A673 (cell line): ENCODE measurements around the gene CTIF. TPM values are rescaled to one million over a fixed set of nuclear protein-coding genes. Genes with fewer than 3 reads are reported as not detected.

Experiments
- BruUV-seq: library from RNA; stranded (reverse); fragments of 400-500 nt; replicated peaks from 2 replicates; lab custom pipeline; 2021; lab: Mats Ljungman, UMichigan
- CTCF ChIA-PET: fragments of 300-600 bp; sonication (Branson Sonifier 250); formaldehyde crosslinking; loops from one replicate; lab custom pipeline; 2022; ENCODE audit warnings: antibody characterized with exemption; lab: Charles Lee
- POLR2A ChIA-PET: fragments of 300-600 bp; sonication (Branson Sonifier 250); formaldehyde crosslinking; loops from one replicate; lab custom pipeline; 2022; ENCODE audit warnings: antibody characterized with exemption; ENCODE audit not compliant: low non-redundant PET; lab: Charles Lee
- DNase-seq: peaks from one replicate; pipeline ENCODE4 v3.0.0-alpha.2; 2015; ENCODE audit warnings: low spot score
- H3K27ac ChIP-seq: fragments of 200-600 bp; sonication (generic); 2 replicates; pipeline ENCODE4 v1.5.1; 2016; ENCODE audit warnings: mixed run types, low read depth, mild to moderate bottlenecking, mixed read lengths, antibody characterized with exemption, low read length; ENCODE audit not compliant: poor library complexity, severe bottlenecking
- H3K27me3 ChIP-seq: fragments of 200-600 bp; sonication (generic); replicated peaks from 2 replicates; pipeline ENCODE4 v1.6.1; 2017; ENCODE audit warnings: mixed run types, low read depth, mild to moderate bottlenecking, mixed read lengths, antibody characterized with exemption, low read length; ENCODE audit not compliant: insufficient read depth, poor library complexity
- H3K36me3 ChIP-seq: fragments of 200-600 bp; sonication (generic); 2 replicates; pipeline ENCODE4 v1.6.1; 2016; ENCODE audit warnings: mixed run types, mild to moderate bottlenecking, mixed read lengths, antibody characterized with exemption, low read length; ENCODE audit not compliant: insufficient read depth, poor library complexity, severe bottlenecking
- H3K4me1 ChIP-seq: fragments of 200-600 bp; sonication (generic); 2 replicates; pipeline ENCODE4 v1.6.1; 2017; ENCODE audit warnings: mixed run types, mild to moderate bottlenecking, mixed read lengths, antibody characterized with exemption, low read length; ENCODE audit not compliant: insufficient read depth, poor library complexity, severe bottlenecking
- H3K4me3 ChIP-seq: fragments of 200-600 bp; sonication (generic); 2 replicates; pipeline ENCODE4 v1.5.1; 2016; ENCODE audit warnings: low read depth, mixed run types, mild to moderate bottlenecking, mixed read lengths, low read length; ENCODE audit not compliant: poor library complexity, severe bottlenecking
- H3K9me3 ChIP-seq: fragments of 200-600 bp; sonication (generic); 2 replicates; pipeline ENCODE4 v1.6.1; 2016; ENCODE audit warnings: mixed run types, low read depth, mild to moderate bottlenecking, mixed read lengths, antibody characterized with exemption, low read length; ENCODE audit not compliant: poor library complexity, severe bottlenecking
- EZH2 ChIP-seq: fragments of 200-600 bp; sonication (generic); IDR thresholded peaks from 2 replicates; pipeline ENCODE4 v1.6.1; 2017; ENCODE audit warnings: borderline replicate concordance, low read depth, mild to moderate bottlenecking, mixed read lengths, antibody characterized with exemption, low read length; ENCODE audit not compliant: poor library complexity, severe bottlenecking
- intact Hi-C: fragments of 100-400 bp; cut with micrococcal nuclease; formaldehyde crosslinking; loops from one replicate; pipeline ENCODE4 v1.10.0; 2022; ENCODE audit not compliant: unreplicated experiment
- total RNA-seq: library from RNA; stranded (reverse); gene quantifications from 2 replicates; pipeline ENCODE4 v1.2.3, GENCODE V29; 2021
- TF ChIP-seq, protein P1 (sequence below): fragments of 300-800, 200-600 bp; sonication (generic); conservative IDR thresholded peaks from 2 replicates; pipeline ENCODE4 v1.5.1; 2017; ENCODE audit warnings: low read depth, mild to moderate bottlenecking, antibody characterized with exemption, low read length, moderate library complexity, mixed read lengths

The CTIF gene
- total RNA-seq, 1 experiment from 2014 or later: 23.5 TPM

GRCh38 chr18:48666613-48667012 is 127.8 kb downstream of the CTIF start:
- Histone ChIP-seq H3K27me3 (no peaks in the 10 kb centered on the region), H3K4me3 (no peak overlapping the region), H3K9me3 (no peaks in the 10 kb centered on the region), H3K27ac (no peak overlapping the region), H3K4me1 (no peaks in the 10 kb centered on the region), H3K36me3 (peaks cover 3% of the 10 kb centered on the region)
- TF ChIP-seq, protein P1, sequence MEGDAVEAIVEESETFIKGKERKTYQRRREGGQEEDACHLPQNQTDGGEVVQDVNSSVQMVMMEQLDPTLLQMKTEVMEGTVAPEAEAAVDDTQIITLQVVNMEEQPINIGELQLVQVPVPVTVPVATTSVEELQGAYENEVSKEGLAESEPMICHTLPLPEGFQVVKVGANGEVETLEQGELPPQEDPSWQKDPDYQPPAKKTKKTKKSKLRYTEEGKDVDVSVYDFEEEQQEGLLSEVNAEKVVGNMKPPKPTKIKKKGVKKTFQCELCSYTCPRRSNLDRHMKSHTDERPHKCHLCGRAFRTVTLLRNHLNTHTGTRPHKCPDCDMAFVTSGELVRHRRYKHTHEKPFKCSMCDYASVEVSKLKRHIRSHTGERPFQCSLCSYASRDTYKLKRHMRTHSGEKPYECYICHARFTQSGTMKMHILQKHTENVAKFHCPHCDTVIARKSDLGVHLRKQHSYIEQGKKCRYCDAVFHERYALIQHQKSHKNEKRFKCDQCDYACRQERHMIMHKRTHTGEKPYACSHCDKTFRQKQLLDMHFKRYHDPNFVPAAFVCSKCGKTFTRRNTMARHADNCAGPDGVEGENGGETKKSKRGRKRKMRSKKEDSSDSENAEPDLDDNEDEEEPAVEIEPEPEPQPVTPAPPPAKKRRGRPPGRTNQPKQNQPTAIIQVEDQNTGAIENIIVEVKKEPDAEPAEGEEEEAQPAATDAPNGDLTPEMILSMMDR: no peak
- no peak for TF ChIP-seq EZH2
- BruUV-seq: no TSS peak
- POLR2A ChIA-PET: no interaction called here
- no peak for DNase-seq
- intact Hi-C loops: no loop called here
- CTCF ChIA-PET: no interaction called here

DNA sequence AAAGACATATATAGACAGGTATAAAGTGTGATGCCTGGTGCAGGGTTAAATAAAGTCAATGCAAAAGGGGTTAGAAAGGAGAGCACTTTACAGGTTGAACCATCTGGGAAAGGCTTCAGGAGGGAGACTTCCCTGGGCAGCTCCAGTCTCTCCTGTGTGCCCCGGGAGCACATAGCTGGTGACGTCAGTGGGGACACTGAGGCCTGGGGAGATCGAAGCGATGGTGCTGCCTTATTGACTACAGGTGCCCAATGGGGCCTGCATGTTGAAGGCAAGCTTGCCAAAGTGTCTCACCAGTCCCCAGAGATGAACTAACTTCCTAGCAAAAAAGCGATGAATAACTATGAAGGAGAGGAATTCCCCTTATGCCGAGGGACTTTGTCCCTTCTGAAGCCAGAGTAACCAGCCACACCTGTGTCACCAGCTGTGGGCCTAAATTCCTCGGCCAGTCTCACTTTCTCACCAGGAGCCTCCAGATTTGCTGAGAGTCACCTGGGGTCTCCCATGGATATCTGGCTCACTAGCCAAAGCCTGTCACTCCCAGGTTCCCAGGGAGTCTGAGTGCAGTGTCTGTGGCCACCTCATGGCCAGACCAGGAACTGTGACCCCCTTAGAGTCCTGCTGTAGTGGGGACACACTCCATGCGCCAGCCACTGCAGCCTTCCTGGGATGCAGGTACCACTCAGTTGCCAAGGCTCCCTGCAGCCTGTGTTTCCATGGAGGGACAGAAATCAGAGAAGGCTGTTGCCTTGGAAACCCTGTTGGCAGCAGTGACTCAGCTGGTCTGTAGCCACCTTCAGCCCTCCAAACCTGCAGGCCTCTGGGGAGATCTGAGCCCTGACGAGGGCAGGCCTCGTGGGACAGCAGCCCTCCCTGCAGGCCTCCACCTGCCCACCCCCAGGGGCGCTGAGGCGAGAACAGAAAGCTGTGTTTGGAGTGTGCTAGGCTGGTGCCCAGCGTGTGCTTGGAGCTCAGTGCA is 128.7 kb downstream of the CTIF start:
- Histone ChIP-seq H3K36me3 (peaks cover 3% of the 10 kb centered on the region), H3K9me3 (no peaks in the 10 kb centered on the region), H3K27ac (no peak overlapping the region), H3K4me1 (no peaks in the 10 kb centered on the region), H3K27me3 (no peaks in the 10 kb centered on the region), H3K4me3 (no peak overlapping the region)
- ChIA-PET CTCF (no interaction called here), POLR2A (no interaction called here)
- no peak for TF ChIP-seq EZH2
- TF ChIP-seq, protein P1: no peak
- intact Hi-C loops: no loop called here
- BruUV-seq: no TSS peak
- no peak for DNase-seq

DNA sequence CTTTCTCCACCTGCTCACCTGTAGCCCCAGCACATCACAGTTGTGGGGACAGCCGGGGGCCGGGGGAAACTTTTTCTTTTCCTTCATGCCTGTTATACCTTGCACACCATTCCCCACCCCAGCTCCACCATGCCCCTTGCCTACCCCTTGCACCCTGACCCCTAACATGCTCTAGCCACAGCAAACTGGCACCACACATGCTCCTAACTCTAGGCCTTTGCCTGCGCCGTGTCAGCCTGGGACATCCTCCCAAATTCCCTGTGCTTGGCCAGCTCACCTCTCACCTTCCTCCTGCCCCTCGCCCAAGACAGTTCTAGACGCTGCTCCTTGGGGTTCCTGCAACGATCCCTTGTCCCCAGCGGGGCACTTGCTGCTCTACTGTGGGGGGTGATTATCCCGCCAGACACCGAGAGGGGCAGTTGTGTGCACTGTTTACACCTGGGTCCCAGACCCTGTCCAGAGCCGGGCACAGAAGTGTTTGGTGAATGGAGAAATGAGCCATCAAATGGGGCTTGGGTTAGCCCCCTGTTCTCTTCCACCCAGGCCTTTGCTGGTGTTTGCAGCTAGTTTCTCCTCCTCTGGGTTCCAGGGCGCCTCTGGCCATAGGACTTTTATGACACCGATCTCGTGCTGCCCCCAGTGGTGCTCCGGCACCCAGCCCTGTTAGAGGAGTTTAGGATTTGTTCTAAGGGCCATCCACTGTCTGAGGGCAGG is 129.8 kb downstream of the CTIF start:
- POLR2A ChIA-PET: no interaction called here
- intact Hi-C loops: no loop called here
- no peak for DNase-seq
- Histone ChIP-seq H3K27ac (no peak overlapping the region), H3K9me3 (no peaks in the 10 kb centered on the region), H3K4me3 (no peak overlapping the region), H3K27me3 (no peaks in the 10 kb centered on the region), H3K4me1 (no peaks in the 10 kb centered on the region), H3K36me3 (peaks cover 3% of the 10 kb centered on the region)
- BruUV-seq: no TSS peak
- TF ChIP-seq EZH2: no peak
- TF ChIP-seq, protein P1: no peak
- CTCF ChIA-PET: no interaction called here
